Measurements from ENCODE around the gene ASTN2.

ASTN2 gene

GRCh38 chr9:117084221-117084620 is 330.6 kb downstream of the ASTN2 start:
- no peaks in the 10 kb centered on the region for H3K9me3 ChIP-seq (ENCODE audit: control insufficient read depth, insufficient read depth, low read length)
- TF ChIP-seq EZH2phosphoT487 (IDR thresholded peaks at IDR 0.05; ENCODE audit: borderline replicate concordance, low read length) = no peak
- TF ChIP-seq, protein P1, sequence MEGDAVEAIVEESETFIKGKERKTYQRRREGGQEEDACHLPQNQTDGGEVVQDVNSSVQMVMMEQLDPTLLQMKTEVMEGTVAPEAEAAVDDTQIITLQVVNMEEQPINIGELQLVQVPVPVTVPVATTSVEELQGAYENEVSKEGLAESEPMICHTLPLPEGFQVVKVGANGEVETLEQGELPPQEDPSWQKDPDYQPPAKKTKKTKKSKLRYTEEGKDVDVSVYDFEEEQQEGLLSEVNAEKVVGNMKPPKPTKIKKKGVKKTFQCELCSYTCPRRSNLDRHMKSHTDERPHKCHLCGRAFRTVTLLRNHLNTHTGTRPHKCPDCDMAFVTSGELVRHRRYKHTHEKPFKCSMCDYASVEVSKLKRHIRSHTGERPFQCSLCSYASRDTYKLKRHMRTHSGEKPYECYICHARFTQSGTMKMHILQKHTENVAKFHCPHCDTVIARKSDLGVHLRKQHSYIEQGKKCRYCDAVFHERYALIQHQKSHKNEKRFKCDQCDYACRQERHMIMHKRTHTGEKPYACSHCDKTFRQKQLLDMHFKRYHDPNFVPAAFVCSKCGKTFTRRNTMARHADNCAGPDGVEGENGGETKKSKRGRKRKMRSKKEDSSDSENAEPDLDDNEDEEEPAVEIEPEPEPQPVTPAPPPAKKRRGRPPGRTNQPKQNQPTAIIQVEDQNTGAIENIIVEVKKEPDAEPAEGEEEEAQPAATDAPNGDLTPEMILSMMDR (IDR thresholded peaks at IDR 0.05; ENCODE audit: low read depth, low read length, poor library complexity, severe bottlenecking) = no peak
- H3F3A ChIP-seq (ENCODE audit: control insufficient read depth, insufficient read depth) = no peaks in the 10 kb centered on the region
- H3K27me3 ChIP-seq (ENCODE audit: control insufficient read depth, low read length) = no peaks in the 10 kb centered on the region
- H3K36me3 ChIP-seq (ENCODE audit: control insufficient read depth, low read length) = no peaks in the 10 kb centered on the region
- H3K4me2 ChIP-seq (ENCODE audit: low read length) = no peak overlapping the region
- no peaks in the 10 kb centered on the region for H3K79me2 ChIP-seq (ENCODE audit: control insufficient read depth, low read length)
- no peak overlapping the region for H3K4me3 ChIP-seq (ENCODE audit: low read length)
- H3K4me1 ChIP-seq (ENCODE audit: control insufficient read depth, low read length) = no peaks in the 10 kb centered on the region
- no peak overlapping the region for H3K27ac ChIP-seq (ENCODE audit: low read depth, low read length)
- no peaks in the 10 kb centered on the region; the same call in 1 of the 2 replicates for H4K20me1 ChIP-seq (ENCODE audit: control insufficient read depth, insufficient read depth, low read depth, low read length)
- no peaks in the 10 kb centered on the region for H3K9me2 ChIP-seq (replicated peaks; ENCODE audit: control insufficient read depth, low read length)

DNA sequence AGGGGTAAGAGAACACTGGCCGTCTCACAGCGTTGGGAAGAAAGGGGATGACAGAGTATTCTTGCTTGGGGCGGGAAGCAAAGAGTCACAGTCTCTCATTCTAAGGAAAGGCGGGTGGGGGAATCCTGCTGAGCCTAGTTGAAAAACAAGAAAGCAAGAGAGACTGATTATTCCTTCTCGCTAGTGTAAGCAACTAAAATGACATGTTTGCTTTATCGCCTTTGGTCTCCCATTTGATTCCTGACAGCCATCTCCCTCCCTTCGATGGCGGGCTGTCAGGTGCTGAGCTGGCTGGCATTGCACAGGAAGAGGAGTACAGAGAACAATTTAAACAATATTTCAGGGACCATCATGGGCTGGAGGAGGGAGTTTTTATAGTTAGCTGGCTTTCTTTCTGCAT is 331.3 kb downstream of the ASTN2 start:
- no peaks in the 10 kb centered on the region for H3K4me1 ChIP-seq (ENCODE audit: control insufficient read depth, low read length)
- no peaks in the 10 kb centered on the region for H3K9me3 ChIP-seq (ENCODE audit: control insufficient read depth, insufficient read depth, low read length)
- no peak for TF ChIP-seq EZH2phosphoT487 (IDR thresholded peaks at IDR 0.05; ENCODE audit: borderline replicate concordance, low read length)
- H3K27ac ChIP-seq (ENCODE audit: low read depth, low read length) = no peak overlapping the region
- H4K20me1 ChIP-seq (ENCODE audit: control insufficient read depth, insufficient read depth, low read depth, low read length) = no peaks in the 10 kb centered on the region; the same call in 1 of the 2 replicates
- no peaks in the 10 kb centered on the region for H3F3A ChIP-seq (ENCODE audit: control insufficient read depth, insufficient read depth)
- no peaks in the 10 kb centered on the region for H3K27me3 ChIP-seq (ENCODE audit: control insufficient read depth, low read length)
- no peak overlapping the region for H3K4me2 ChIP-seq (ENCODE audit: low read length)
- H3K79me2 ChIP-seq (ENCODE audit: control insufficient read depth, low read length) = no peaks in the 10 kb centered on the region
- no peak overlapping the region for H3K4me3 ChIP-seq (ENCODE audit: low read length)
- no peaks in the 10 kb centered on the region for H3K36me3 ChIP-seq (ENCODE audit: control insufficient read depth, low read length)
- H3K9me2 ChIP-seq (replicated peaks; ENCODE audit: control insufficient read depth, low read length) = no peaks in the 10 kb centered on the region

- Histone ChIP-seq H3F3A (ENCODE audit: control insufficient read depth, insufficient read depth) (no peaks in the 10 kb centered on the region), H3K4me1 (ENCODE audit: control insufficient read depth, low read length) (no peaks in the 10 kb centered on the region), H3K79me2 (ENCODE audit: control insufficient read depth, low read length) (no peaks in the 10 kb centered on the region), H3K27me3 (ENCODE audit: control insufficient read depth, low read length) (no peaks in the 10 kb centered on the region), H3K27ac (ENCODE audit: low read depth, low read length) (no peak overlapping the region), H3K9me2 (replicated peaks; ENCODE audit: control insufficient read depth, low read length) (no peaks in the 10 kb centered on the region), H3K9me3 (ENCODE audit: control insufficient read depth, insufficient read depth, low read length) (no peaks in the 10 kb centered on the region), H4K20me1 (ENCODE audit: control insufficient read depth, insufficient read depth, low read depth, low read length) (no peaks in the 10 kb centered on the region; the same call in 1 of the 2 replicates), H3K4me3 (ENCODE audit: low read length) (no peak overlapping the region), H3K36me3 (ENCODE audit: control insufficient read depth, low read length) (no peaks in the 10 kb centered on the region), H3K4me2 (ENCODE audit: low read length) (no peak overlapping the region)
- TF ChIP-seq EZH2phosphoT487 (IDR thresholded peaks at IDR 0.05; ENCODE audit: borderline replicate concordance, low read length) = no peak
- TF ChIP-seq, protein P1 (IDR thresholded peaks at IDR 0.05; ENCODE audit: low read depth, low read length, poor library complexity, severe bottlenecking) = no peak
These were observed 333.1 kb downstream of the ASTN2 start for GRCh38 chr9:117081641-117082317.

GRCh38 chr9:117080765-117081390 is 334.0 kb downstream of the ASTN2 start:
- H3K4me3 ChIP-seq (ENCODE audit: low read length) = no peak overlapping the region
- H3K9me2 ChIP-seq (replicated peaks; ENCODE audit: control insufficient read depth, low read length) = no peaks in the 10 kb centered on the region
- no peak overlapping the region for H3K4me2 ChIP-seq (ENCODE audit: low read length)
- no peaks in the 10 kb centered on the region for H3K79me2 ChIP-seq (ENCODE audit: control insufficient read depth, low read length)
- H3K27ac ChIP-seq (ENCODE audit: low read depth, low read length) = no peak overlapping the region
- TF ChIP-seq, protein P1 (IDR thresholded peaks at IDR 0.05; ENCODE audit: low read depth, low read length, poor library complexity, severe bottlenecking) = no peak
- TF ChIP-seq EZH2phosphoT487 (IDR thresholded peaks at IDR 0.05; ENCODE audit: borderline replicate concordance, low read length) = no peak
- H3K27me3 ChIP-seq (ENCODE audit: control insufficient read depth, low read length) = no peaks in the 10 kb centered on the region
- H4K20me1 ChIP-seq (ENCODE audit: control insufficient read depth, insufficient read depth, low read depth, low read length) = no peaks in the 10 kb centered on the region; the same call in 1 of the 2 replicates
- no peaks in the 10 kb centered on the region for H3K4me1 ChIP-seq (ENCODE audit: control insufficient read depth, low read length)
- no peaks in the 10 kb centered on the region for H3F3A ChIP-seq (ENCODE audit: control insufficient read depth, insufficient read depth)
- H3K36me3 ChIP-seq (ENCODE audit: control insufficient read depth, low read length) = no peaks in the 10 kb centered on the region
- H3K9me3 ChIP-seq (ENCODE audit: control insufficient read depth, insufficient read depth, low read length) = no peaks in the 10 kb centered on the region

All from DOHH2 (cell line).